Neuronal stem cell (in vitro differentiated cells): Measurements from ENCODE around the gene NCOA3.

Source experiments
- DNase-seq: peaks from one replicate; pipeline ENCODE4 v3.0.0-alpha.2; 2013; ENCODE audit warnings: low spot score
- H2AFZ ChIP-seq: one replicate; pipeline ENCODE4 v1.6.1; 2013; ENCODE audit warnings: mild to moderate bottlenecking, low read length, inconsistent platforms
- H2AK5ac ChIP-seq: 2 replicates; pipeline ENCODE4 v1.6.1; 2013; ENCODE audit warnings: low read depth, mild to moderate bottlenecking, inconsistent platforms, low read length, moderate library complexity, mixed read lengths
- H2BK120ac ChIP-seq: 2 replicates; pipeline ENCODE4 v1.6.1; 2013; ENCODE audit warnings: low read depth, mild to moderate bottlenecking, inconsistent platforms, low read length, moderate library complexity, mixed read lengths
- H2BK12ac ChIP-seq: one replicate; pipeline ENCODE4 v1.6.1; 2013; ENCODE audit warnings: low read length, inconsistent platforms
- H2BK15ac ChIP-seq: 2 replicates; pipeline ENCODE4 v1.6.1; 2013; ENCODE audit warnings: mild to moderate bottlenecking, low read length, inconsistent platforms, mixed read lengths
- H2BK5ac ChIP-seq: one replicate; pipeline ENCODE4 v1.6.1; 2013; ENCODE audit warnings: inconsistent platforms, mild to moderate bottlenecking, low read length, moderate library complexity
- H3K14ac ChIP-seq: one replicate; pipeline ENCODE4 v1.6.1; 2013; ENCODE audit warnings: low read length, inconsistent platforms
- H3K18ac ChIP-seq: 2 replicates; pipeline ENCODE4 v1.6.1; 2013; ENCODE audit warnings: low read length, inconsistent platforms
- H3K23ac ChIP-seq: 2 replicates; pipeline ENCODE4 v1.6.1; 2013; ENCODE audit warnings: low read depth, mild to moderate bottlenecking, mixed read lengths, low read length, inconsistent platforms; ENCODE audit not compliant: poor library complexity
- H3K27ac ChIP-seq: replicated peaks from 3 replicates; pipeline ENCODE4 v1.5.1; 2013; ENCODE audit warnings: low read length, inconsistent platforms
- H3K27me3 ChIP-seq, 3 experiments: 2 replicates each; pipeline ENCODE4 v1.6.1; 2013; ENCODE audit warnings: low read length in 3 of 3, mild to moderate bottlenecking in 2 of 3, inconsistent platforms in 1 of 3, low read depth in 1 of 3, mixed read lengths in 1 of 3, moderate library complexity in 1 of 3; ENCODE audit not compliant: control insufficient read depth in 3 of 3, insufficient read depth in 3 of 3
- H3K36me3 ChIP-seq, 2 donors: replicated peaks in 1 of 2; 2 replicates each; pipeline ENCODE4 v1.6.1; 2013; ENCODE audit warnings: low read length in 2 of 2; ENCODE audit not compliant: control insufficient read depth in 2 of 2, insufficient read depth in 2 of 2
- H3K4ac ChIP-seq: 2 replicates; pipeline ENCODE4 v1.6.1; 2013; ENCODE audit warnings: inconsistent platforms, mild to moderate bottlenecking, low read length, moderate library complexity
- H3K4me1 ChIP-seq, 2 donors: 1 replicate in 1 of 2; 2 replicates in 1 of 2; pipeline ENCODE4 v1.6.1; 2013; ENCODE audit warnings: low read length in 2 of 2, low read depth in 1 of 2; ENCODE audit not compliant: control insufficient read depth in 2 of 2, insufficient read depth in 1 of 2
- H3K4me2 ChIP-seq: one replicate; pipeline ENCODE4 v1.6.1; 2013; ENCODE audit warnings: mild to moderate bottlenecking, low read length, inconsistent platforms; ENCODE audit not compliant: insufficient read depth, poor library complexity, severe bottlenecking
- H3K4me3 ChIP-seq, 2 donors: 2 replicates each; pipeline ENCODE4 v1.5.1; 2013; ENCODE audit warnings: low read length in 2 of 2, mild to moderate bottlenecking in 2 of 2, inconsistent platforms in 1 of 2, moderate library complexity in 1 of 2
- H3K79me1 ChIP-seq: one replicate; pipeline ENCODE4 v1.6.1; 2013; ENCODE audit warnings: low read depth, mild to moderate bottlenecking, inconsistent platforms, low read length, moderate library complexity
- H3K9ac ChIP-seq: one replicate; pipeline ENCODE4 v1.6.1; 2013; ENCODE audit warnings: mild to moderate bottlenecking, low read depth, low read length, inconsistent platforms; ENCODE audit not compliant: poor library complexity
- H3K9me3 ChIP-seq, 2 donors: replicated peaks in 1 of 2; 2 replicates each; pipeline versions ENCODE3 to v1.6.1; 2013; ENCODE audit warnings: low read length in 2 of 2, mild to moderate bottlenecking in 2 of 2, inconsistent platforms in 1 of 2, low read depth in 1 of 2, mixed read lengths in 1 of 2, moderate library complexity in 1 of 2; ENCODE audit not compliant: control insufficient read depth in 2 of 2, insufficient read depth in 1 of 2
- H4K8ac ChIP-seq: one replicate; pipeline ENCODE4 v1.6.1; 2013; ENCODE audit warnings: low read depth, mild to moderate bottlenecking, inconsistent platforms, low read length, moderate library complexity
- H4K91ac ChIP-seq: one replicate; pipeline ENCODE4 v1.6.1; 2013; ENCODE audit warnings: low read length, low read depth, mild to moderate bottlenecking, inconsistent platforms; ENCODE audit not compliant: poor library complexity
- WGBS, 2 donors: extraction: QIAGEN DNeasy Blood & Tissue Kit; methylation state at CpG; one replicate each; pipeline ENCODE4 v1.1.7; 2013; ENCODE audit warnings: missing lambda C conversion rate in 2 of 2, mixed read lengths in 1 of 2; ENCODE audit not compliant: insufficient read length in 2 of 2, insufficient replicate concordance in 1 of 2; ENCODE audit errors: extremely low coverage in 2 of 2; 5-methylcytosine and 5-hydroxymethylcytosine counted together

NCOA3 gene

GRCh38 chr20:47597090-47597489, 95.4 kb downstream of the NCOA3 start:
- Histone ChIP-seq H3K18ac (no peak overlapping the region), H3K4ac (no peak overlapping the region), H3K4me3 (no peak overlapping the region), H3K27me3 (no peaks in the 10 kb centered on the region), H3K4me2 (no peak overlapping the region), H3K36me3 (no peaks in the 10 kb centered on the region), H4K91ac (no peak overlapping the region), H3K9ac (no peak overlapping the region), H3K14ac (no peak overlapping the region), H2BK15ac (no peak overlapping the region), H2BK12ac (no peak overlapping the region), H3K4me1 (peaks cover 0 to 4% of the 10 kb centered on the region in 2 donors), H3K9me3 (no peaks in the 10 kb centered on the region), H4K8ac (no peak overlapping the region), H2BK5ac (no peak overlapping the region), H3K27ac (no peak overlapping the region), H2AK5ac (no peak overlapping the region), H2BK120ac (no peak overlapping the region), H3K23ac (no peak overlapping the region), H2AFZ (no peak overlapping the region), H3K79me1 (peaks cover 3% of the 10 kb centered on the region)
- no peak for DNase-seq

- Histone ChIP-seq H3K36me3 (no peaks in the 10 kb centered on the region), H2BK120ac (no peak overlapping the region), H3K4ac (no peak overlapping the region), H2AFZ (no peak overlapping the region), H3K4me2 (no peak overlapping the region), H2BK12ac (no peak overlapping the region), H3K14ac (no peak overlapping the region), H2BK5ac (no peak overlapping the region), H3K9me3 (peaks cover 3 to 14% of the 10 kb centered on the region in 2 donors), H3K4me3 (no peak overlapping the region), H2AK5ac (no peak overlapping the region), H3K23ac (no peak overlapping the region), H3K27me3 (no peaks in the 10 kb centered on the region), H3K27ac (no peak overlapping the region), H4K8ac (no peak overlapping the region), H4K91ac (no peak overlapping the region), H3K18ac (no peak overlapping the region), H3K79me1 (peaks cover 3% of the 10 kb centered on the region), H2BK15ac (no peak overlapping the region), H3K9ac (no peak overlapping the region), H3K4me1 (peaks cover 0 to 4% of the 10 kb centered on the region in 2 donors)
- no peak for DNase-seq
- no CpG with 5 or more reads among the region's 7 CpGs for WGBS, 2 donors
Measured at GRCh38 chr20:47598911-47599744, 97.4 kb downstream of the NCOA3 start.

DNA sequence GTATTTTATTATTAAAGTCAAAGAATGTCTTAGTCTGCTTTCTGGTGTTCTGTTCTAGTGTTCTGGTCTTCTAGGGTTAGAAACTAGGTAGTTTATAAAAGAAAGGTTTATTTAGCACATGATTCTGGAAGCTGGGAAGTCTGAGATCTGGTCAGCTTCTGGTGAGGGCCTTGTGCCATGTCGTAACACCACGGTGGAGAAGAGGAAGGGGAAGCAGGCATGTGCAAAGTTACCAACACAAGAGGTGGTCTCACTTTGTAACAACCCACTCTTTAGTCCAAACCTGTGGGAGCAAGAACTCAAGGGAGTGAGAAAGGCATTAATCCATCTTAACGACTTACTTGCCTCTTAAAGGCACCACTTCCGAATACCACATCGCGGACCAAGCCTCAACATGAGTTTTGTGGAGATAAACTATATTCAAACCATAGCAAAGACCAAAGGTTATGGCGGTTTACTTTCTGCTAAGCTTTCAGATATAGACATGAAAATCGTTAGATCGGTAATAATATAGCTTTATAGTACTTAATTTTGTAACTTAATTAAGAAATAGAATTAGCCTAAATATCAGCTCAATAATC, 99.4 kb downstream of the NCOA3 start:
- Histone ChIP-seq H3K4me3 (peak overlapping the region in 1 of 2 donors; percentile 9), H3K9me3 (peaks cover 3 to 16% of the 10 kb centered on the region in 2 donors), H3K4me1 (peaks cover 0 to 4% of the 10 kb centered on the region in 2 donors), H3K36me3 (peaks cover 0 to 2% of the 10 kb centered on the region in 2 donors), H4K91ac (no peak overlapping the region), H3K27ac (peak overlapping the region; percentile 33), H3K79me1 (no peaks in the 10 kb centered on the region), H3K18ac (no peak overlapping the region), H2AFZ (no peak overlapping the region), H2BK12ac (no peak overlapping the region), H2BK15ac (no peak overlapping the region), H2AK5ac (no peak overlapping the region), H3K14ac (no peak overlapping the region), H4K8ac (no peak overlapping the region), H3K9ac (no peak overlapping the region), H3K23ac (no peak overlapping the region), H3K4ac (no peak overlapping the region), H3K27me3 (no peaks in the 10 kb centered on the region), H2BK120ac (no peak overlapping the region), H2BK5ac (no peak overlapping the region), H3K4me2 (no peak overlapping the region)
- no CpG with 5 or more reads among the region's 9 CpGs for WGBS, 2 donors
- no peak for DNase-seq

DNA sequence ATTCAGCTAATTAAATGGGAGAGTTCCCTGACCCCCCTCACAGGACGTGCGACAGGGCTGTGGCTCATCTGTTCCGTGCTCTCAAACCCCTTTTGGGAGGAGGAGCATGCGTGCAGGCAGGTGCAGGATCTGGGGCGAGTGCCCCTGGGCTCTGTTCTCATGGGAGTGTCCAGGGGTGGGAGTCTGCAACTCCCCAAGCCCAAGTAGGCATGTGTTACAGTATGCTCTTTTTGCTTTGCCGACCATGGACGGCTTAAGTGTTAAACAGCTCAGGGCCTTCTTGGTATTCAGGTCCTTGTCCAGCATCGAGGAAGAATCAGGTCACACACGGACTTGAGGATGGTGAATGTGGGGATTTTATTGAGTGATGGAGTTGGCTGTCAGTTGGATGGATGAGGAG, 101.6 kb downstream of the NCOA3 start:
- Histone ChIP-seq H3K9ac (peak overlapping the region; percentile 7), H2BK120ac (no peak overlapping the region), H3K4me1 (peaks cover 0 to 4% of the 10 kb centered on the region in 2 donors), H3K27me3 (no peaks in the 10 kb centered on the region), H3K79me1 (no peaks in the 10 kb centered on the region), H4K8ac (no peak overlapping the region), H3K4me2 (no peak overlapping the region), H3K9me3 (peaks cover 3 to 16% of the 10 kb centered on the region in 2 donors), H3K14ac (no peak overlapping the region), H3K23ac (no peak overlapping the region), H3K18ac (no peak overlapping the region), H2AK5ac (no peak overlapping the region), H3K27ac (no peak overlapping the region), H4K91ac (no peak overlapping the region), H3K4me3 (peak overlapping the region in 1 of 2 donors; percentile 25), H2AFZ (no peak overlapping the region), H2BK5ac (no peak overlapping the region), H3K4ac (no peak overlapping the region), H2BK15ac (no peak overlapping the region), H3K36me3 (peaks cover 0 to 7% of the 10 kb centered on the region in 2 donors), H2BK12ac (no peak overlapping the region)
- no peak for DNase-seq
- no CpG with 5 or more reads among the region's 9 CpGs for WGBS, 2 donors
